Measurements from ENCODE around the gene ARID5A. TPM values are rescaled to one million over a fixed set of nuclear protein-coding genes. Genes with fewer than 3 reads are reported as not detected.

The ARID5A gene
- total RNA-seq, 2 donors from 2014 or later = 10.5 to 24.1 TPM

DNA sequence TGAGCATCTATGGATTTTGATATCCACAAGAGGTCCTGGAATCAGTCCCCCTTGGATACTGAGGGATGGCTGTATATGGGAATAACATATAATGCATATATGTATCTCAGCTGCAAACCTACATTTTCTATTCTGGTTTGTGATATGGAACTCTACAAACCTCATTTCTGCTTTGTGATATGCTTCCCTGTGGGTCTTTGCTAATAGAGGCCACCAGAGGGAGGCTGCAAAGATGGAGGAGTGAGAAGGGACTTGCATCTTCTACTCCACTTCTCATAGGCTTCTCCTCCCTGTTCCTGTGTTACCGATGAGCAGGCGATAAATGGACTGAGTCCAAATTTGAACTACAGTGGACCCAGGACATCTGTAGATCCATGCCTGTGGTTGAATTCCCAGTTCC, 37.8 kb downstream of the ARID5A start:
- no peak for DNase-seq
- ATAC-seq = no peak
- intact Hi-C loops (cut with DNase I) = no loop called here

DNA sequence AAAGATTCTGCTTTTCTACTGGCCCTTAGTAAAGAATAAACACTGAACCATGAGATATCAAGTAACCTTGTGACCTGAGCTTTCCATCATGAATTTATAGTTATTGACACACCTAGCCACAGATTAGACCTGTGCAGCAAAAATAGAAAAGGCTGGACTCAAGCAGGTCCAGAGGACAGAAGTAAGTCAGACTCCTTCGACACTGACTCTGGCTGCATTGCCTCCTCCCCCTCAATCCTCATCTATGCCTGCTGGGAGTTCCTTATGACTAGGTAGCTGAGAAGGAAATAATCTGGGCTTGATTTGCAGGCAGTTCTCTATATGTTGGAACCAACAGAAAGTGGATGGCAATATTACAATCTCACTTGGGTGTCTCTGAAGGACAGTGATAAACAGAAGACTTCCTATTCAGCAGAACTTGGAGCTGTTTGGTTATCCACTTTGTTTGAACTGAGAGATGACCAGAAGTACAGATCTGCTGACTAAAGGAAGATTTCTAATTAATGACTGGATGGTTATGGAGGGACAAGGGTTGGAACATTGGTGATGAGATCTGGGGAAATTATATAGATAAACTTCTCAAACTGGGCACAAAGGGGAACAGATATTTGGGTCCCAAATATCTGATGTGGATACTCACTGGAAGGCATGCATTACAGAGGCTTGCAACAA, 39.4 kb downstream of the ARID5A start:
- ATAC-seq (no peak), DNase-seq (no peak)
- intact Hi-C loops (cut with DNase I) = no loop called here

DNA sequence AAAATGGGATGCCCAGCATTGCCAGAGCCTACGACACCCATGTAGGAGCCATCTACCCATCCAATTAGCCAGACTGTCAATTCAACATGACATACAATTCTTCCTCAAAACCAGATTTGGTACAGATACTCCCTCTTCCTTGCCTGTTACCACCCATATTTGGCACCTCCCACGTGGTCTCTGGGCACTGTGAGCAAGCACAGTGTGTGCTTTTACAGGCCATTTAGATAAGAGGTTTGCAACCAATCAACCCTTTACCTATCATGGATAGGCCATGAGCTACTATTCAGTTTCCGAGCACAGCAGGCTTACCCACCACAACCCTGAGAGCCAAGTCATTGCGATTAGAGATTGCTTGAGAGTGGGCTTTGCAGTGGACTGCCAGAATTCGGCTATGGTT, 40.9 kb downstream of the ARID5A start:
- no peak for DNase-seq
- intact Hi-C loops (cut with DNase I) = no loop called here
- ATAC-seq = no peak

DNA sequence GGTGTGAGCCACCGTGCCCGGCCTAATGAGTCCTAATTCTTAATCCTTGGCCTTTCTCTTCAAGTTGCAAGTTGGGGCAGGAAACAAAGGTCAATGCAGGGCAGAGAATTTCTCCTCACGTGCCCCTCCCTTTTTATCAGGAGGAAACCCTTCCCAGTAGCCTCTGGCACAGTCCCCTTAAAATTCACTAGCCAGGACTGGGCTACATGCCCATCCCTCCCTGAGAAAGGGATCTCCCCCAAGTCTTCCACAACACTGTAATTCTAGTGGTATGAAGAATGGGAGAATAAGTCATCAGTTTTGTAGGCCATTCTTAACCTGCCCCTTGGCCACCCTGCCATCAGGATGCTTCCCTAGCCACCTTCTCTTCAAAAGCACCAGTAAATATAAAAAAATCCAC, 42.2 kb downstream of the ARID5A start:
- no peak for DNase-seq
- intact Hi-C loops (cut with DNase I) = no loop called here
- no peak for ATAC-seq

DNA sequence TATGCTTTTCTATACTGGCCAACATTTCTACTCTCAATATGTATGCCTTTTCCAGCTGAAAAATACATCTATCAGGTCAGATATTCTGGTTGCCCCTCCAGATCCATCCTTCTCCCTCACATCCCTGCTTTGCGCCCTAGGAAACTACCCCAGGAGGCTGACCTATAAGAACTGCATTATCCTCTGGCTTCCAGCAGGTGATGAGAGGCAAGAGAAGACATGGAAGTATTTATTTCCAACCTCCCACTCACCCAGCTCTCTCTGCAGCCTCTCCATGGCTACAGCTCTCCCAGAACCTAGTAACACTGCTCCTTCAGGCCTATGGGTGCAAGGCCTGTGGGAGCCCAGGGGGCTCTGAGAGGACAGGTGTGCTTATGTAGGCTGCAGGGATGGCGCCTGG, 42.9 kb downstream of the ARID5A start:
- intact Hi-C loops (cut with DNase I) = no loop called here
- ATAC-seq (no peak), DNase-seq (no peak)

DNA sequence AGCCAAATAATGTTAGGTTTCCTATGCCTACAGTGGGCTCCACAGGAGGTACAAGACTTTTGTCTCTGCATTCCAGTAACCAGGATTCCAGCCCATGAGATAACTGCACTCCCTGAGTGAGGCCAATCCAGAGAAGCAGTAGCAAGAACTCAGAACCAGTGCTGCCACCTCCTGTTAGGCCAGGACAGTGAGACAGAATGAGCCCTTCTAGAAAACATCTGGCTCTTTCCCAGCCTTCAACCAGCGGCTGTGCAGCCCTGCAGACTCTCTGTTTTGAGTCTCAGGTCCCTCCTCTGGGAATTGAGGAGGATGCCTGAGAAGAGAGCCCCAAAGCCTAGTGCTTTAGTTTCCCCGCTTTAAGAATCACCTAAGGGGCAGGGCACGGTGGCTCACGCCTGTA, 44.2 kb downstream of the ARID5A start:
- intact Hi-C loops (cut with DNase I) = no loop called here
- DNase-seq (no peak), ATAC-seq (no peak)

DNA sequence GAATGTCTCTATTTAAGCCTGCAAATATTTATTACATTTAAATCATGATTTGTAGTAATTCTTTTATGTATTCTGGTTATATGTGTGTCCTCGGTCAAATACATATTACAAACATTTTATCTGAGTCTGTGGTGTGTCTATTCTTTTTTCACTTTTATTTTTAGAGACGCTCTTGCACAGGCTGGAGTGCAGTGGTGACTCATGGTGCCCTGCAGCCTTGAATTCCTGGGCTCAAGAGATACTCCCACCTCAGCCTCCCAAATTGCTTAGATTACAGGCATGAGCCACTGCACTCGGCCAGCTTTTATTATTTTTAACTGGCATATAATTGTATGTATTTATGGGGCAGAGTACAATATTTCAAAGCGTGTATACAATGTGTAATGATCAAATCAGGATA, 47.5 kb downstream of the ARID5A start:
- ATAC-seq (peak in 1 of 2 donors; percentile 76), DNase-seq (no peak)
- intact Hi-C loops (cut with DNase I) = no loop called here

DNA sequence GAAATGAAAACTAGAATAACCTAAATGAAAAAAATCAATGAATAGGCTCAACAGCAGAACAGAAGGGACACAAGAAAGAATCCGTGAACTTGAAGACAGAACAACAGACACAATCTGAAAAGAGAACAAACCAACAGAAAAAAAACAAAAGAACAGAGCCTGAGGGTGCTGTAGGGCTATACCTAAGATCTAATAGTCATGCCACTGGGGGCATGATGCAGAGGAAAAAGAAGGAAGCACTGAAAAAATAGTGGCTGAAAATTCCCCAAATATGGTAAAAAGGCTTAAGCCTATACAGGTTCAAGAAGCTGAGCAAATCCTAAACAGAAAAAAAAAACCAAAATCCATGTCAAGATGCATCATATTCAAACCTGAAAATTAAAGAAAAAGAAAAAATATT, 51.3 kb downstream of the ARID5A start:
- DNase-seq (no peak), ATAC-seq (no peak)
- intact Hi-C loops (cut with DNase I) = no loop called here

DNA sequence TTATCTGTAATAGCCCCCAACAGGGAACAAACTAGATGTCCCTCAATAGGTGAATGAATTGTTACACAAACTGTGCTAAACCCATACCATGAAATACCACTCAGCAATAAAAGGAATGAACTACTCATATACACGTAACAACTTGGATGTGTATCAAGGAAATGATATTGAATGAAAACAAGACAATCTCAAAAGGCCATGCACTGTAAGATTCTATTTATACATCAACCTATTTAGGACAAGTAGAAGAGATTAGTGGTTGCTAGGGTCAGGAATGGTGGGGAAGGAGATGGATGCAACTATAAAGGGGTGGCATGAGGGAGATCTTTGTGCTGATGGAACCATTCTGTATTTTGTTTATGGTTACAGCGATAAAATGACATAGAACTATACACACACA, 54.5 kb downstream of the ARID5A start:
- no peak for ATAC-seq
- intact Hi-C loops (cut with DNase I) = no loop called here
- DNase-seq = no peak

DNA sequence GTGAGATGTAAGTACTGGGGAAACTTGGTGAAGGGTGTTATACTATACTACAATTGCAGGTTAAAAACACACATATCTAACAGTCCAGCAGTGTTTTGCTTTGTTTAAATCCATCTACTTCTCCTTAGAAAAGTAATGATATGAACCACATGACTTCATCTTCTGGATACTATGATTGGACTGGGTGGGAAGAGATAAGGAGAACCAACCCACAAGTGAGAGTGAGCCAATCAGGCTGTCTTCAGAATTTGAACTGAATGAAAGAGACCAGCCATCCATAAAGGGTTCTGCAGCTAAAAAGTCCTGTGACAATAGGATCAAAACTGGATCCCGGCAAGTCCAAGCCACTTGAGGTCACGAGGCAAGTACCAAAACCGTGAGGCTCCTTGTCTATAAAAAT, 54.9 kb downstream of the ARID5A start:
- ATAC-seq (no peak), DNase-seq (no peak)
- intact Hi-C loops (cut with DNase I) = no loop called here

DNA sequence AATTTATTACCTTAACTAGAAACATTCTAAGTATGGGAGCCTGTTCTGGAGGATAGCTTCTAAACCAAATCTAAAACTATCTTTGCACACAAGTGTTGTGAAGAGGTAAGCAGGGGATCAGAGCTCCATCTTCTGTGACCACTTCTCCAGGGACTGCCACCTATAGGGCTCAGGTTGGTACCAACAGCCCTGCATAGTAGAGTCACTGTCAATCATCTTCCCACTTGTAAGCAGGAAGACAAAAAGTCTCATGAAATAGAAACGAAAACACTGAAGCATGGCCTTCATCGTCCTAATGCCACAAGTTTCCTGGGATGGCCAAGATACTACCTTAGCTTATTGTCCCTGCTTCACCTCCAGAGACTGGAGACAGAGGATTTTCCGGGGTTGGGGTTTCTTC, 57.7 kb downstream of the ARID5A start:
- DNase-seq (no peak), ATAC-seq (no peak)
- intact Hi-C loops (cut with DNase I) = no loop called here

DNA sequence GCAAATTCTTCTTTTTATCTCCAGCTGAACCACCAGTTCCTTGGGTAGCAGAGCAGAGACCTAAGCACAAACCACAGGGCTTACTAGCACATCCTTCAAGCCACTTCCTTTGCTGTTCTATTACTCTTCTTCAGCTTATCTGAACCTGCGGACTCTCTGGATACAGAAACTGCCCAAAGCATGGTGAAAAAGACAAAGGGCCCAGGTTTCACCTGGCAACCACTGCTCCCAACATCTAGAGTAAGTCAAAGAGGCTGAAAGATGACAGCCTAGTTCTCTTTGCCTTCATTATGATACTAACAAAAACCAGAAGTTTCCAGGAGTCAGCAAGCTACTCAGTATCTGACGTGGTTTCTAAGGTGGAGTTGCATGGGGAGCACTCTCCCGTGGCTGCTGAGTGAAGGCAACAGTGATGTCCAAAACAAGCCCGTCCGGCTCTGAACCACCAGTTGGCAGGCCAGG, 58.2 kb downstream of the ARID5A start:
- intact Hi-C loops (cut with DNase I) = no loop called here
- no peak for ATAC-seq
- no peak for DNase-seq

DNA sequence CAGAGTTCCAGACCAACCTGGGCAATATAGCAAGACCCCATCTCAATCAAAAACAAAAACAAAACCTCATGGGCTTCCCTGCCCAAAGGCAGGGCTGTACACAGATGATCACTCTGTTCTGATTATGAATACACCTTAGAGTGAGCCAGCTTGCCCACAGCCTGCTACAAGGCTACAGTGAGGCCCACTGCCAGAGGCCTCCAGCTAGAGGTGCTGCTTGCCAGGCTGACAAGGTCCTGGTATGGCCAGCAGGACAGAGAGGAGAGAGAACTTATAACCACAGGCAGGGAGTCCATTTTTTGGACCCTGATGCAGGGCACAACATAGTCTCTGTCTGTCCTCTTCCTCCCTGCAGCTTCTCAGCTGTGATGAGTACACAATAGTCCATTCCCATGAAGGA, 60.0 kb downstream of the ARID5A start:
- DNase-seq (no peak), ATAC-seq (no peak)
- intact Hi-C loops (cut with DNase I) = no loop called here

DNA sequence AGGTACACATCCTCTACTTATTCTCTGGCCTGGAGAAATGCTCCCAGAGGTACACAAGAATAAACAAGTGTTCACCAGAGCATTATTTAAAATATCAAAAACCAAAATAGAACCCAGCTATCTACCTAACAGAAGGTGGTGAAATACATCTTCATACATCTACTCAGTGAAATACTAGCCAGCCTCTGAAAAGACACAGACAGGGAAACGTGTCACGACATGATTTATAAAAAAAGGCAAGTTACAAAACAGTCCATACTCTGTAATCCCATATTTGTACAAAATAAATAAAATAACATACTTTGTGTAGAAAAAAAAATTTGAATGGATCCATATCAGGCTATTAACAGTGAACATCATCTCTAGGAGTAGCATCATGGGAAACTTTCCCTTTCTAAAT, 63.4 kb downstream of the ARID5A start:
- intact Hi-C loops (cut with DNase I) = no loop called here
- DNase-seq (no peak), ATAC-seq (no peak)

DNA sequence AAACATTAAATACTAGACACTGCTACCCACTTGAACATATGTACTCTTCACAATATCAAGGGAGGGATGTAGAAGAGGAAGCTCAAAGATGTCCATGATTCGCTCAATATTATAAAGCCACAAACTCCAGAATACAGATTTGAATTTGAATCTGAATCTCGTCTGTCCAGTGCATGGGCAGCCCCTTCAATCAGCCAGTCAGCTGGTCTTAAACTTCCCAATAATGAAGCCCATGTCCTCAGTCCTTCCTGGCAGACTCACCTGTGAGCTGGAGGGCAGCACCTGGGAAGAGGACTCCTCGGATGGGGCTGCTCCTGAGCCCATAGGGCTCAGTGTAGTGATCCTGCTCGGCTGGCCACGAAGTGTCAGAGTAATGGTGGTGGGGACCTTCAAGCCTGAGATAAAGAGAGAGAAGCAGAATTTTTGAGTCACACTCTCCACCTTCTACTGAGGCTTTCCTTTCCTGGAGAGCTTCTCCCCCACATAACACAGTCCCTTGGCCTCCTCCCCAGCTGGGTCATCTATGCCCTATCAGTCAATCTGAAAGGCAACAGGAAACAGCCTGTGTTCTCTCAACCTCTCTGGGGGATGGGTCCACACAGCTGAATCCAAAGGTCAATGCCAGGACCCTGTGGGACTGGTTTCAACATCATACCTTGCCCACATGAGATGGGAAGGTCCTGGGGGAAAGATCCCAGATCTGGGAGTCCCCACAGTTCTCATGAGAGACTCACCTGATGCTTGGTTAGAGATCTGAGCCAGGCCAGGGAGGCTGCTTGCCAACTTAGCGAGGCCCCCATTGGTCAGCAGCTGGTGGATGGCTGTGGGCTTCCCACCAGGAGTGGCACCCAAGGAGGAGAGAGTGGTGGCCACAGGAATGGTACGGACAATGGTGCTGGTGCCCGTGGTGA, 65.1 kb downstream of the ARID5A start:
- DNase-seq = no peak
- intact Hi-C loops (cut with DNase I) = no loop called here
- ATAC-seq = peak in 1 of 2 donors; percentile 14

Other genes with a start within 250 kb of the ARID5A start
- gene SNRNP200, start 231.2 kb upstream of the ARID5A start, total RNA-seq = 10 to 100 TPM; 51.6 to 61.5 TPM
- gene ITPRIPL1, start 211.4 kb upstream of the ARID5A start, total RNA-seq = 1 to 10 TPM; 1.4 to 2.1 TPM
- 1 to 10 TPM in 1 of 2 donors, under 1 TPM in 1; 0.42 to 2.9 TPM for gene NCAPH, start 201.0 kb upstream of the ARID5A start, total RNA-seq
- under 1 TPM in 1 of 2 donors, not detected in 1; 0.31 TPM for gene NEURL3, start 31.4 kb upstream of the ARID5A start, total RNA-seq
- 10 to 100 TPM; 26.9 to 27.6 TPM for gene KANSL3, start 101.6 kb downstream of the ARID5A start, total RNA-seq
- gene FER1L5, start 106.0 kb downstream of the ARID5A start, total RNA-seq = under 1 TPM in 1 of 2 donors, not detected in 1; 0.06 TPM
- gene LMAN2L, start 203.3 kb downstream of the ARID5A start, total RNA-seq = 10 to 100 TPM; 11.7 to 22.1 TPM
- 10 to 100 TPM; 16.8 to 29.5 TPM for gene CNNM4, start 224.2 kb downstream of the ARID5A start, total RNA-seq

Measured in left cardiac atrium (tissue), 4 donors.